Nephron (organoid): ENCODE measurements around the gene TRMT1L.

Experiments
- H3K27ac Mint-ChIP-seq, 3 experiments: 2 replicates each; pipeline ENCODE4 v1.8.0; 2020; ENCODE audit warnings: mixed read lengths in 3 of 3, mild to moderate bottlenecking in 2 of 3, moderate library complexity in 1 of 3
- H3K27me3 Mint-ChIP-seq: 2 replicates; pipeline ENCODE4 v1.8.0; 2021; ENCODE audit warnings: low read depth, mild to moderate bottlenecking, moderate library complexity, mixed read lengths
- H3K36me3 Mint-ChIP-seq: 2 replicates; pipeline ENCODE4 v1.8.0; 2020; ENCODE audit warnings: low read depth, mixed read lengths
- H3K4me1 Mint-ChIP-seq: 2 replicates; pipeline ENCODE4 v1.8.0; 2020; ENCODE audit warnings: mixed read lengths
- H3K4me3 Mint-ChIP-seq, 3 experiments: 2 replicates each; pipeline ENCODE4 v1.8.0; 2020; ENCODE audit warnings: mild to moderate bottlenecking in 3 of 3, mixed read lengths in 3 of 3, moderate library complexity in 2 of 3
- H3K9me3 Mint-ChIP-seq: 2 replicates; pipeline ENCODE4 v1.8.0; 2020; ENCODE audit warnings: mixed read lengths
- CTCF ChIP-seq, 3 experiments: fragments of 200-600 bp; sonication (generic); IDR thresholded peaks; one replicate each; pipeline ENCODE4 v1.5.0; 2021; ENCODE audit warnings: antibody characterized with exemption in 3 of 3; ENCODE audit not compliant: unreplicated experiment in 3 of 3

Gene TRMT1L

GRCh38 chr1:185068341-185068740 lies 88.4 kb downstream of the TRMT1L start:
- Mint-ChIP-seq H3K27ac (no peak overlapping the region), H3K4me1 (no peaks in the 10 kb centered on the region), H3K36me3 (peaks cover 66% of the 10 kb centered on the region), H3K27me3 (no peaks in the 10 kb centered on the region), H3K9me3 (peaks cover 26% of the 10 kb centered on the region), H3K4me3 (no peak overlapping the region)
- no peak for TF ChIP-seq CTCF (IDR thresholded peaks at IDR 0.05; ENCODE audit: unreplicated experiment in 3 of 3)
